Spleen (tissue), 11 donors: ENCODE measurements around the gene MRPL51. TPM values are rescaled to one million over a fixed set of nuclear protein-coding genes. Genes with fewer than 3 reads are reported as not detected.
A peak's percentile ranks its signal among the peaks of the same experiment; 100 is the strongest.

Experiments
- DNase-seq: peaks from one replicate; pipeline ENCODE4 v3.0.0-alpha.2; 2020
- H3K27ac ChIP-seq, 8 donors: fragments of 200-600 bp; sonication (generic) in 7 of 8; 1 replicate in 4 of 8; 2 replicates in 4 of 8; pipeline versions ENCODE4 v1.5.0 to v1.8.0; 2016 to 2021; ENCODE audit warnings: inconsistent platforms in 4 of 8, mild to moderate bottlenecking in 4 of 8, moderate library complexity in 1 of 8
- H3K27me3 ChIP-seq, 7 donors: fragments of 200-600 bp; sonication (generic) in 6 of 7; replicated peaks in 1 of 7; 1 replicate in 4 of 7; 2 replicates in 3 of 7; pipeline versions ENCODE4 v1.5.0 to v1.8.0; 2016 to 2021; ENCODE audit warnings: inconsistent platforms in 3 of 7, mild to moderate bottlenecking in 1 of 7
- H3K36me3 ChIP-seq, 6 donors: fragments of 200-600 bp; sonication (generic) in 5 of 6; 1 replicate in 4 of 6; 2 replicates in 2 of 6; pipeline versions ENCODE4 v1.5.0 to v1.8.0; 2016 to 2021; ENCODE audit warnings: inconsistent platforms in 2 of 6
- H3K4me1 ChIP-seq, 6 donors: fragments of 200-600 bp; sonication (generic) in 5 of 6; 1 replicate in 3 of 6; 2 replicates in 3 of 6; pipeline versions ENCODE4 v1.5.0 to v1.8.0; 2016 to 2021; ENCODE audit warnings: inconsistent platforms in 3 of 6
- H3K4me3 ChIP-seq, 8 donors: fragments of 200-600 bp; sonication (generic) in 7 of 8; 1 replicate in 4 of 8; 2 replicates in 4 of 8; pipeline versions ENCODE4 v1.5.0 to v1.8.0; 2016 to 2021; ENCODE audit warnings: inconsistent platforms in 4 of 8, mild to moderate bottlenecking in 4 of 8, moderate library complexity in 2 of 8
- H3K9me3 ChIP-seq, 8 donors: fragments of 200-600 bp; sonication (generic) in 7 of 8; 1 replicate in 4 of 8; 2 replicates in 4 of 8; pipeline versions ENCODE4 v1.5.0 to v1.8.0; 2016 to 2021; ENCODE audit warnings: inconsistent platforms in 4 of 8
- POLR2A ChIP-seq, 3 donors: fragments of 450-650 bp; IDR thresholded peaks; one replicate each; pipeline ENCODE4 v1.5.1; 2017; ENCODE audit warnings: antibody characterized with exemption in 3 of 3, mild to moderate bottlenecking in 1 of 3
- POLR2AphosphoS5 ChIP-seq, 3 donors: sonication (generic); formaldehyde crosslinking; IDR thresholded peaks; one replicate each; pipeline ENCODE4 v1.5.1; 2017; ENCODE audit warnings: antibody characterized with exemption in 3 of 3
- WGBS, 5 donors: extraction: QIAGEN DNeasy Blood & Tissue Kit in 3 of 5; methylation state at CpG; one replicate each; pipeline versions ENCODE4 v1.1.5 to v1.1.7; 2013 to 2018; 5-methylcytosine and 5-hydroxymethylcytosine counted together
- intact Hi-C: fragments of 100-400 bp; cut with DNase I; formaldehyde crosslinking; loops from one replicate; pipeline ENCODE4 v1.15.0; 2023; ENCODE audit warnings: low total_unique reads
- polyA plus RNA-seq, 3 donors: library from polyadenylated mRNA; stranded (reverse); fragments of 200-250 nt; gene quantifications; one replicate each; pipeline ENCODE4 v1.2.1, GENCODE V29; 2013
- total RNA-seq, 7 donors: library from RNA; depleted of rRNA in 3 of 7; stranded (reverse); fragments of >200 nt in 3 of 7; fragmentation: NEBNext Ultra II Directional in 4 of 7; extraction: Animal tissue kit (Norgen Biotek cat#: 25700) in 4 of 7; gene quantifications; one replicate each; pipeline versions ENCODE4 v1.1.0 to v1.2.1, GENCODE V29; 2016 to 2021
- TF ChIP-seq, protein P1 (sequence below), 11 experiments: fragments of 200-600 bp in 7 of 11; fragments of 450-650 bp in 4 of 11; sonication (generic) in 4 of 11; IDR thresholded peaks in 8 of 11; conservative IDR thresholded peaks in 3 of 11; 1 replicate in 7 of 11; 2 replicates in 4 of 11; pipeline versions ENCODE4 v1.4.0 to v1.8.0; 2016 to 2021; ENCODE audit warnings: antibody characterized with exemption in 11 of 11, inconsistent platforms in 4 of 11, mild to moderate bottlenecking in 1 of 11
- donor health status: healthy with polysubstance abuse.
- donor health status: DM: no; HTN: no; CAD: no; lungs with moderate emphysema.
- donor health status: DM: no; HTN: no; CAD: no.
- donor health status: Bipolar disorder and iron deficiency.
- donor health status: healthy.
- donor health status: DM: no; HTN: no; CAD: no.
- donor health status: DM: yes; HTN: yes; CAD: no.

Gene MRPL51
- total and polyA plus RNA-seq, 10 donors, result 34.0 to 137 (median 90.9) TPM

DNA sequence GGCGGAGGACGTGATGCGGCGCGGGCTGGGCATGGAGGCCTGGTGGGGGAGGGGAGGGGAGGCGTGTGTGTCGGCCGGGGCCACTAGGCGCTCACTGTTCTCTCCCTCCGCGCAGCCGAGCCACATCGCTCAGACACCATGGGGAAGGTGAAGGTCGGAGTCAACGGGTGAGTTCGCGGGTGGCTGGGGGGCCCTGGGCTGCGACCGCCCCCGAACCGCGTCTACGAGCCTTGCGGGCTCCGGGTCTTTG, 41.6 kb upstream of the MRPL51 start:
- intact Hi-C loops, result no loop called here
- TF ChIP-seq POLR2A (IDR thresholded peaks at IDR 0.05) (no peak), POLR2AphosphoS5 (IDR thresholded peaks at IDR 0.05) (no peak)
- TF ChIP-seq, protein P1, sequence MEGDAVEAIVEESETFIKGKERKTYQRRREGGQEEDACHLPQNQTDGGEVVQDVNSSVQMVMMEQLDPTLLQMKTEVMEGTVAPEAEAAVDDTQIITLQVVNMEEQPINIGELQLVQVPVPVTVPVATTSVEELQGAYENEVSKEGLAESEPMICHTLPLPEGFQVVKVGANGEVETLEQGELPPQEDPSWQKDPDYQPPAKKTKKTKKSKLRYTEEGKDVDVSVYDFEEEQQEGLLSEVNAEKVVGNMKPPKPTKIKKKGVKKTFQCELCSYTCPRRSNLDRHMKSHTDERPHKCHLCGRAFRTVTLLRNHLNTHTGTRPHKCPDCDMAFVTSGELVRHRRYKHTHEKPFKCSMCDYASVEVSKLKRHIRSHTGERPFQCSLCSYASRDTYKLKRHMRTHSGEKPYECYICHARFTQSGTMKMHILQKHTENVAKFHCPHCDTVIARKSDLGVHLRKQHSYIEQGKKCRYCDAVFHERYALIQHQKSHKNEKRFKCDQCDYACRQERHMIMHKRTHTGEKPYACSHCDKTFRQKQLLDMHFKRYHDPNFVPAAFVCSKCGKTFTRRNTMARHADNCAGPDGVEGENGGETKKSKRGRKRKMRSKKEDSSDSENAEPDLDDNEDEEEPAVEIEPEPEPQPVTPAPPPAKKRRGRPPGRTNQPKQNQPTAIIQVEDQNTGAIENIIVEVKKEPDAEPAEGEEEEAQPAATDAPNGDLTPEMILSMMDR (IDR thresholded peaks at IDR 0.05 in 8 of 11, conservative IDR thresholded peaks at IDR 0.05 in 3 of 11), result peak in 2 of 11 experiments; percentile 2 to 19
- Histone ChIP-seq H3K4me3 (peak overlapping the region; percentile 92 to 99 (median 96)), H3K9me3 (no peaks in the 10 kb centered on the region), H3K27me3 (no peaks in the 10 kb centered on the region), H3K36me3 (peaks cover 0 to 66% (median 49%) of the 10 kb centered on the region in 6 donors), H3K27ac (peak overlapping the region; percentile 95 to 99 (median 98)), H3K4me1 (peaks cover 46 to 73% (median 65%) of the 10 kb centered on the region in 6 donors)
- WGBS, 5 donors, result 0% methylated on average over 10 to 25 of the region's 25 CpGs
- no peak for DNase-seq

GRCh38 chr12:6533923-6534694, 41.0 kb upstream of the MRPL51 start, which contains the start of gene GAPDH:
GAPDH (plus strand) TSS chr12:6534517; CDS start chr12:6534833, 316 bp downstream.
- Histone ChIP-seq H3K4me3 (peak within 1 kb of the TSS; percentile 92 to 99 (median 96)), H3K36me3 (peaks cover 0 to 66% (median 54%) of the 10 kb centered on the region in 6 donors), H3K9me3 (no peaks in the 10 kb centered on the region), H3K27me3 (no peaks in the 10 kb centered on the region), H3K4me1 (peaks cover 44 to 68% (median 61%) of the 10 kb centered on the region in 6 donors), H3K27ac (peak within 1 kb of the TSS; percentile 95 to 99 (median 98))
- DNase-seq, result peak; percentile 97
- peak; percentile 51 to 92 (median 85) for TF ChIP-seq POLR2A (IDR thresholded peaks at IDR 0.05)
- TF ChIP-seq, protein P1 (IDR thresholded peaks at IDR 0.05 in 8 of 11, conservative IDR thresholded peaks at IDR 0.05 in 3 of 11), result peak in 3 of 11 experiments; percentile 9 to 22 (median 19)
- peak; percentile 98 to 99 (median 99) for TF ChIP-seq POLR2AphosphoS5 (IDR thresholded peaks at IDR 0.05)
- intact Hi-C loops, result no loop called here
- WGBS, 5 donors, result 0 to 1% (median 0%) methylated on average over 45 to 62 of the region's 62 CpGs

GRCh38 chr12:6533653-6533922, 40.5 kb upstream of the MRPL51 start:
- 0 to 7% (median 0%) methylated on average over 3 to 9 of the region's 9 CpGs for WGBS, 5 donors
- peaks cover 0 to 66% (median 56%) of the 10 kb centered on the region in 6 donors for H3K36me3 ChIP-seq
- TF ChIP-seq POLR2A (IDR thresholded peaks at IDR 0.05) (no peak), POLR2AphosphoS5 (IDR thresholded peaks at IDR 0.05) (peak in 1 of 3 donors; percentile 12)
- TF ChIP-seq, protein P1 (IDR thresholded peaks at IDR 0.05 in 8 of 11, conservative IDR thresholded peaks at IDR 0.05 in 3 of 11), result no peak
- DNase-seq, result peak; percentile 90
- H3K4me3 ChIP-seq, result peak overlapping the region; percentile 92 to 99 (median 96)
- intact Hi-C loops, result no loop called here
- H3K4me1 ChIP-seq, result peaks cover 43 to 63% (median 56%) of the 10 kb centered on the region in 6 donors
- H3K9me3 ChIP-seq, result no peaks in the 10 kb centered on the region
- H3K27me3 ChIP-seq, result no peaks in the 10 kb centered on the region
- peak overlapping the region; percentile 95 to 99 (median 98) for H3K27ac ChIP-seq

GRCh38 chr12:6532927-6533652, 40.0 kb upstream of the MRPL51 start:
- peak; percentile 89 for DNase-seq
- TF ChIP-seq POLR2A (IDR thresholded peaks at IDR 0.05) (no peak), POLR2AphosphoS5 (IDR thresholded peaks at IDR 0.05) (peak; percentile 35 to 74 (median 73))
- H3K4me1 ChIP-seq, result peaks cover 38 to 58% (median 51%) of the 10 kb centered on the region in 6 donors
- 1 to 5% (median 3%) methylated on average over 14 of the region's 14 CpGs for WGBS, 5 donors
- no peaks in the 10 kb centered on the region for H3K9me3 ChIP-seq
- H3K27ac ChIP-seq, result peak overlapping the region; percentile 95 to 99 (median 98)
- intact Hi-C loops, result no loop called here
- H3K36me3 ChIP-seq, result peaks cover 0 to 66% (median 56%) of the 10 kb centered on the region in 6 donors
- no peaks in the 10 kb centered on the region for H3K27me3 ChIP-seq
- H3K4me3 ChIP-seq, result peak overlapping the region; percentile 92 to 99 (median 96)
